Stimulated activated CD8-positive, alpha-beta memory T cell treated with anti-CD3 and anti-CD28 coated beads, Interleukin-4, amount 100 ng/mL, for 4 hours (primary cell): ENCODE results near the gene ZSWIM8.
A peak's percentile ranks its signal among the peaks of the same experiment; 100 is the strongest.
"Not testable (repeated sequence)": the region's sequence is repeated elsewhere in the genome, so short reads cannot be mapped to it uniquely, and the experiment has no call there.

Source experiments
- DNase-seq, 2 donors: peaks; one replicate each; pipeline ENCODE4 v3.0.0-alpha.2; 2020; ENCODE audit warnings: low read depth in 2 of 2, low spot score in 1 of 2

The ZSWIM8 gene

GRCh38 chr10:73785211-73785720 lies at the start of gene ZSWIM8:
Gene ZSWIM8, plus strand, starts transcription at chr10:73785606. Its CDS starts 273 bp downstream, at chr10:73785879.
- DNase-seq, result peak; percentile 62 to 71

- not testable (repeated sequence) for DNase-seq
Observed at GRCh38 chr10:73740501-73741254, 44.7 kb upstream of the ZSWIM8 start.

GRCh38 chr10:73742454-73742734 lies 43.0 kb upstream of the ZSWIM8 start:
- DNase-seq, result no peak

GRCh38 chr10:73743327-73743904 lies 42.0 kb upstream of the ZSWIM8 start:
- DNase-seq, result no peak

GRCh38 chr10:73743905-73744663 lies 41.3 kb upstream of the ZSWIM8 start, which contains the start of gene SEC24C:
Gene SEC24C, plus strand, starts transcription at chr10:73744372. Its CDS starts 2,461 bp downstream, at chr10:73746833.
- DNase-seq, result peak; percentile 91

- DNase-seq, result peak in 1 of 2 donors; percentile 11
Observed at GRCh38 chr10:73744664-73744975, 40.8 kb upstream of the ZSWIM8 start.

- DNase-seq, result no peak
Observed at GRCh38 chr10:73746721-73747120, 38.7 kb upstream of the ZSWIM8 start.

GRCh38 chr10:73750819-73751218 lies 34.6 kb upstream of the ZSWIM8 start:
- DNase-seq, result no peak

- no peak for DNase-seq
Observed at GRCh38 chr10:73756183-73756582, 29.2 kb upstream of the ZSWIM8 start.

GRCh38 chr10:73758704-73759511 lies 26.5 kb upstream of the ZSWIM8 start:
- DNase-seq, result no peak

GRCh38 chr10:73759512-73760115 lies 25.8 kb upstream of the ZSWIM8 start:
- no peak for DNase-seq

GRCh38 chr10:73761781-73762180 lies 23.6 kb upstream of the ZSWIM8 start:
- no peak for DNase-seq

GRCh38 chr10:73762915-73763314 lies 22.5 kb upstream of the ZSWIM8 start:
- DNase-seq, result no peak

- no peak for DNase-seq
Observed at GRCh38 chr10:73763343-73763742, 22.1 kb upstream of the ZSWIM8 start.

- DNase-seq, result no peak
Observed at GRCh38 chr10:73765066-73765465, 20.3 kb upstream of the ZSWIM8 start.

GRCh38 chr10:73768881-73769280 lies 16.5 kb upstream of the ZSWIM8 start:
- peak in 1 of 2 donors; percentile 28 for DNase-seq

- DNase-seq, result no peak
Observed at GRCh38 chr10:73769396-73769795, 16.0 kb upstream of the ZSWIM8 start.

GRCh38 chr10:73771722-73772280 lies 13.6 kb upstream of the ZSWIM8 start:
- peak; percentile 54 to 61 for DNase-seq

GRCh38 chr10:73772281-73773151 lies 12.9 kb upstream of the ZSWIM8 start:
- peak; percentile 46 to 71 for DNase-seq
